HUES48 (cell line): ENCODE measurements around the gene STK39.
"Not testable (repeated sequence)": the region's sequence is repeated elsewhere in the genome, so short reads cannot be mapped to it uniquely, and the experiment has no call there.

Source experiments
- H3K27ac ChIP-seq: one replicate; pipeline ENCODE4 v1.7.0; 2013; ENCODE audit warnings: low read depth, low read length, inconsistent platforms
- H3K27me3 ChIP-seq: 2 replicates; pipeline ENCODE4 v1.6.1; 2013; ENCODE audit warnings: mild to moderate bottlenecking, low read length; ENCODE audit not compliant: control insufficient read depth, insufficient read depth
- H3K36me3 ChIP-seq: 2 replicates; pipeline ENCODE4 v1.6.1; 2013; ENCODE audit warnings: low read length; ENCODE audit not compliant: control insufficient read depth, insufficient read depth
- H3K4me1 ChIP-seq: 2 replicates; pipeline ENCODE4 v1.6.1; 2013; ENCODE audit warnings: mild to moderate bottlenecking, low read length; ENCODE audit not compliant: control insufficient read depth, insufficient read depth
- H3K4me3 ChIP-seq: 2 replicates; pipeline ENCODE4 v1.5.1; 2013; ENCODE audit warnings: mild to moderate bottlenecking, low read depth, low read length
- H3K9ac ChIP-seq: 2 replicates; pipeline ENCODE4 v1.6.1; 2013; ENCODE audit warnings: mild to moderate bottlenecking, low read depth, low read length, moderate library complexity
- H3K9me3 ChIP-seq: 2 replicates; pipeline ENCODE4 v1.6.1; 2013; ENCODE audit warnings: low read length; ENCODE audit not compliant: control insufficient read depth, insufficient read depth

The STK39 gene

GRCh38 chr2:168058675-168059074, 188.7 kb downstream of the STK39 start:
- Histone ChIP-seq H3K27me3 (no peaks in the 10 kb centered on the region), H3K9me3 (no peaks in the 10 kb centered on the region), H3K9ac (no peak overlapping the region), H3K36me3 (no peaks in the 10 kb centered on the region), H3K27ac (no peak overlapping the region), H3K4me1 (peaks cover 17% of the 10 kb centered on the region), H3K4me3 (no peak overlapping the region)

- H3K9me3 ChIP-seq, result no peaks in the 10 kb centered on the region
- no peak overlapping the region for H3K27ac ChIP-seq
- no peak overlapping the region for H3K4me3 ChIP-seq
- no peaks in the 10 kb centered on the region for H3K27me3 ChIP-seq
- peaks cover 8% of the 10 kb centered on the region; the same call in 1 of the 2 replicates for H3K4me1 ChIP-seq
- H3K9ac ChIP-seq, result no peak overlapping the region
- H3K36me3 ChIP-seq, result no peaks in the 10 kb centered on the region
These were observed 191.1 kb downstream of the STK39 start for GRCh38 chr2:168056242-168056787.

- H3K36me3 ChIP-seq, result no peaks in the 10 kb centered on the region
- peaks cover 12% of the 10 kb centered on the region; the same call in 1 of the 2 replicates for H3K4me1 ChIP-seq
- H3K9me3 ChIP-seq, result no peaks in the 10 kb centered on the region
- H3K4me3 ChIP-seq, result no peak overlapping the region
- H3K27me3 ChIP-seq, result no peaks in the 10 kb centered on the region
- no peak overlapping the region for H3K9ac ChIP-seq
- no peak overlapping the region for H3K27ac ChIP-seq
These were observed 192.7 kb downstream of the STK39 start for GRCh38 chr2:168054657-168055056.

- H3K4me1 ChIP-seq, result peaks cover 15% of the 10 kb centered on the region; the same call in 1 of the 2 replicates
- H3K27ac ChIP-seq, result no peak overlapping the region
These were observed 193.7 kb downstream of the STK39 start for GRCh38 chr2:168053676-168054075.

GRCh38 chr2:168052773-168053172, 194.6 kb downstream of the STK39 start:
- Histone ChIP-seq H3K36me3 (no peaks in the 10 kb centered on the region), H3K4me1 (peaks cover 15% of the 10 kb centered on the region; the same call in 1 of the 2 replicates), H3K9me3 (no peaks in the 10 kb centered on the region), H3K27me3 (no peaks in the 10 kb centered on the region), H3K9ac (no peak overlapping the region), H3K27ac (no peak overlapping the region), H3K4me3 (no peak overlapping the region)

More at GRCh38 chr2:168053676-168054075, 193.7 kb downstream of the STK39 start:
- Histone ChIP-seq H3K9ac (no peak overlapping the region), H3K27me3 (no peaks in the 10 kb centered on the region), H3K4me3 (no peak overlapping the region), H3K9me3 (no peaks in the 10 kb centered on the region), H3K36me3 (no peaks in the 10 kb centered on the region)

- Histone ChIP-seq H3K4me3 (no peak overlapping the region), H3K9ac (no peak overlapping the region), H3K9me3 (no peaks in the 10 kb centered on the region), H3K27me3 (no peaks in the 10 kb centered on the region), H3K36me3 (no peaks in the 10 kb centered on the region), H3K27ac (no peak overlapping the region), H3K4me1 (0 out of 2 replicates have a peak, but pooled peaks cover 6% of the 10 kb centered on the region)
These were observed 197.0 kb downstream of the STK39 start for GRCh38 chr2:168050377-168050776.

- Histone ChIP-seq H3K27ac (no peak overlapping the region), H3K27me3 (no peaks in the 10 kb centered on the region), H3K4me3 (no peak overlapping the region), H3K9ac (no peak overlapping the region), H3K36me3 (no peaks in the 10 kb centered on the region), H3K4me1 (peaks cover 9% of the 10 kb centered on the region), H3K9me3 (no peaks in the 10 kb centered on the region)
These were observed 197.8 kb downstream of the STK39 start for GRCh38 chr2:168049609-168050008.

- no peaks in the 10 kb centered on the region for H3K36me3 ChIP-seq
- H3K4me1 ChIP-seq, result peaks cover 10% of the 10 kb centered on the region
- H3K27me3 ChIP-seq, result no peaks in the 10 kb centered on the region
- no peak overlapping the region for H3K9ac ChIP-seq
- no peaks in the 10 kb centered on the region for H3K9me3 ChIP-seq
- H3K4me3 ChIP-seq, result no peak overlapping the region
- no peak overlapping the region for H3K27ac ChIP-seq
These were observed 200.2 kb downstream of the STK39 start for GRCh38 chr2:168047091-168047690.

GRCh38 chr2:168044579-168044978, 202.8 kb downstream of the STK39 start:
- H3K27ac ChIP-seq, result no peak overlapping the region
- H3K4me1 ChIP-seq, result peaks cover 6% of the 10 kb centered on the region
- H3K9ac ChIP-seq, result no peak overlapping the region
- H3K36me3 ChIP-seq, result no peaks in the 10 kb centered on the region
- no peaks in the 10 kb centered on the region for H3K27me3 ChIP-seq
- no peak overlapping the region for H3K4me3 ChIP-seq
- no peaks in the 10 kb centered on the region for H3K9me3 ChIP-seq

GRCh38 chr2:168044176-168044575, 203.2 kb downstream of the STK39 start:
- Histone ChIP-seq H3K4me3 (no peak overlapping the region), H3K9ac (no peak overlapping the region), H3K4me1 (peaks cover 4% of the 10 kb centered on the region), H3K36me3 (no peaks in the 10 kb centered on the region), H3K27ac (no peak overlapping the region), H3K9me3 (no peaks in the 10 kb centered on the region), H3K27me3 (no peaks in the 10 kb centered on the region)

GRCh38 chr2:168042127-168042824, 205.1 kb downstream of the STK39 start:
- not testable (repeated sequence) for H3K27ac ChIP-seq, H3K4me1 ChIP-seq, H3K36me3 ChIP-seq, H3K4me3 ChIP-seq, H3K27me3 ChIP-seq, H3K9me3 ChIP-seq, H3K9ac ChIP-seq
